Measurements from ENCODE around the gene PRM1. TPM values are rescaled to one million over a fixed set of nuclear protein-coding genes. Genes with fewer than 3 reads are reported as not detected.

Gene PRM1
- total RNA-seq, 2 experiments from 2014 or later, result not detected

DNA sequence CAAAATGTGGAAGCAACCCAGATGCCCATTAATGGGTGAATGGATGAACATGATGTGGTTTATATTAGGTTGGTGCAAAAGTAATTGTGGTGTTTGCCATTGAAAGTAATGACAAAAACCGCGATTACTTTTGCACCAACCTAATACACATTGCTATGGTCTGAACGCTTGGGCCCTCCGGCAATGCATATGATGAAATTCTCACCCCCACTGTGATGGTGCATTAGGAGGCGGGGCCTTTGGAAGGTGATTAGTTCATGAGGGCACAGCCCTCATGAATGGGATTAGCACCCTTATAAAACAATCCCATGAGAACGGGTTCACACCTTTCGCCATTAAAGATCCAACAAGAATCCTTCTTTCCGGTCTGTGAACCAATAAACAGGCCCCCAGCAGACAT, 25.3 kb upstream of the PRM1 start:
- ChIA-PET CTCF (no interaction called here), POLR2A (no interaction called here)
- Mint-ChIP-seq H3K27ac (no peak overlapping the region), H3K27me3 (no peaks in the 10 kb centered on the region), H3K4me1 (ENCODE audit: low read depth) (peaks cover 24% of the 10 kb centered on the region), H3K36me3 (ENCODE audit: low read depth) (no peaks in the 10 kb centered on the region), H3K4me3 (no peak overlapping the region), H3K9me3 (no peaks in the 10 kb centered on the region)
- intact Hi-C loops (cut with micrococcal nuclease), result no loop called here
- no peak for ATAC-seq
- no peak for TF ChIP-seq CTCF (IDR thresholded peaks at IDR 0.05)
- DNase-seq, result no peak

DNA sequence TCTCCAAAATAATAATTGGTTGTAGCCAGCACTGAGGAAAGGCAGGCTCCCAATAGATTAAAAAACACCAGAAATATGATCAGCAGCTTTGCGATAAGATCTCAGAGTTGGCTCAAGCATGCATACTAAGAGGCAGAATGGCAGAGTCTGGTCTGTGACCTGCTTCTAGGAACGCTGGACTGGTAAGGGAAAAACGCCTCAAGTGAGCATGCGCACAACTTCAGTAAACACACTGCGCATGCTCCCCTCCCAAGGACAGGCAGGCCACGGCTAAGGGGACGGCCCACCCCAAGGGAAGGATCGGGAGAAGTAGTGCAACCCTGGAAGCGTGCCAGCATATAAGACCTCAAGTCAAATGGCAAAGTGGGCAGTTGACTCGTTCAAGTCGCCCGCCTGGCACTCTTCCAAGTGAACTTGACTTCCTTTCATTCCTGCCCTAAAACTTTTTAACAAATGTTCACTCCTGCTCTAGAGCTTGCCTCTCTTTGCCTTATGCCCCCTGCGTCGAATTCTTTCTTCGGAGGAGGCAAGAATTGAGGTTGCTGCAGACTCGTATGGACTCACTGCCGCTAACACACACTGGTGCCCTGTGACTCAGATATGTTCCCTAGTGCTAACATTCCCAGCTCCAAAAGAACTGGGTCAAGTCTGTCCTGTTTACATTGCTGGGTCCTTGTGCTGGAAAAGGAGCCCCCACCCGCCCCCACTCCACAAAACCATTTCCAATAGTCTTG, 22.4 kb upstream of the PRM1 start:
- H3K4me3 Mint-ChIP-seq, result no peak overlapping the region
- intact Hi-C loops (cut with micrococcal nuclease), result no loop called here
- H3K27me3 Mint-ChIP-seq, result no peaks in the 10 kb centered on the region
- H3K4me1 Mint-ChIP-seq (ENCODE audit: low read depth), result peaks cover 7% of the 10 kb centered on the region
- no peaks in the 10 kb centered on the region for H3K9me3 Mint-ChIP-seq
- H3K36me3 Mint-ChIP-seq (ENCODE audit: low read depth), result no peaks in the 10 kb centered on the region
- CTCF ChIA-PET, result no interaction called here
- TF ChIP-seq CTCF (IDR thresholded peaks at IDR 0.05), result no peak
- no peak for ATAC-seq
- H3K27ac Mint-ChIP-seq, result no peak overlapping the region
- no peak for DNase-seq
- POLR2A ChIA-PET, result interaction anchor here (1.1 to 1.2 kb wide), 2 partner anchors 37 to 64 kb away, joined by 3 to 4 read pairs; no protein-coding TSS in a partner anchor

DNA sequence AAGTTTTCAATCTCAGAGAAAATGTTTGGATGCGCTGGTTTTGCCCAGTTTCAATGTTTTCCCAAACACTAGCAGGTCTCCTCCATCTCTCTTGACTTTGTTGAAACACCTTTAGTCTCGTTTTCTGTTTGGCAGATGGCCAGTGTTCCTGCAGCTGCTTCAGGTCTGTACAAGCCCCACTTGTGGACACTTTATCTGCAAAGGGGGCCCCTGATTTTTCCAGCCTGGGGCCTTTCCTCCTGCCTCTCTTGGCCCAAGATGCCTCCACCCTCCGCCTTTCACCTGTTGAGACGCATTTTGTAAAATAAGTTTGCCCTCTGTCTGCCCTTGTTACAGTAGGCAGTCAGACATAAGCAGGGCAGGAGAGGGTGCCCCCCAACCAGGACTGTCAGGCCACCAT, 21.8 kb upstream of the PRM1 start:
- Mint-ChIP-seq H3K4me1 (ENCODE audit: low read depth) (peaks cover 10% of the 10 kb centered on the region), H3K27ac (no peak overlapping the region), H3K9me3 (no peaks in the 10 kb centered on the region), H3K27me3 (no peaks in the 10 kb centered on the region), H3K4me3 (no peak overlapping the region), H3K36me3 (ENCODE audit: low read depth) (no peaks in the 10 kb centered on the region)
- ChIA-PET CTCF (no interaction called here), POLR2A (interaction anchor here (1.1 to 1.2 kb wide), 2 partner anchors 37 to 65 kb away, joined by 3 to 4 read pairs; no protein-coding TSS in a partner anchor)
- intact Hi-C loops (cut with micrococcal nuclease), result no loop called here
- DNase-seq (no peak), ATAC-seq (no peak)
- no peak for TF ChIP-seq CTCF (IDR thresholded peaks at IDR 0.05)

GRCh38 chr16:11301645-11302501, 20.7 kb upstream of the PRM1 start:
- no peak overlapping the region for H3K4me3 Mint-ChIP-seq
- ATAC-seq (no peak), DNase-seq (no peak)
- H3K27ac Mint-ChIP-seq, result no peak overlapping the region
- no peaks in the 10 kb centered on the region for H3K36me3 Mint-ChIP-seq (ENCODE audit: low read depth)
- intact Hi-C loops (cut with micrococcal nuclease), result no loop called here
- no peak for TF ChIP-seq CTCF (IDR thresholded peaks at IDR 0.05)
- no peaks in the 10 kb centered on the region for H3K27me3 Mint-ChIP-seq
- H3K9me3 Mint-ChIP-seq, result no peaks in the 10 kb centered on the region
- ChIA-PET POLR2A (interaction anchor here (1.1 to 1.2 kb wide), 2 partner anchors 38 to 66 kb away, joined by 3 to 4 read pairs; no protein-coding TSS in a partner anchor), CTCF (no interaction called here)
- H3K4me1 Mint-ChIP-seq (ENCODE audit: low read depth), result peaks cover 21% of the 10 kb centered on the region

- Mint-ChIP-seq H3K36me3 (ENCODE audit: low read depth) (no peaks in the 10 kb centered on the region), H3K4me3 (no peak overlapping the region), H3K27ac (no peak overlapping the region), H3K4me1 (ENCODE audit: low read depth) (peaks cover 28% of the 10 kb centered on the region), H3K27me3 (no peaks in the 10 kb centered on the region), H3K9me3 (no peaks in the 10 kb centered on the region)
- no peak for DNase-seq
- CTCF ChIA-PET, result no interaction called here
- no peak for TF ChIP-seq CTCF (IDR thresholded peaks at IDR 0.05)
- intact Hi-C loops (cut with micrococcal nuclease), result no loop called here
- ATAC-seq, result no peak
- POLR2A ChIA-PET, result interaction anchor here (0.6 kb wide), 1 partner anchor 419 kb away, joined by 3 read pairs; no protein-coding TSS in a partner anchor
Measured at GRCh38 chr16:11300560-11300892, 19.4 kb upstream of the PRM1 start.

Data from activated CD8-positive, alpha-beta T cell treated with anti-CD3 and anti-CD28 coated beads for 36 hours (primary cell).